Measurements from ENCODE around the gene AMIGO3. TPM values are rescaled to one million over a fixed set of nuclear protein-coding genes. Genes with fewer than 3 reads are reported as not detected.

AMIGO3 gene
- total and polyA plus RNA-seq, 2 donors from 2014 or later = 0.73 TPM; not detected in 1

DNA sequence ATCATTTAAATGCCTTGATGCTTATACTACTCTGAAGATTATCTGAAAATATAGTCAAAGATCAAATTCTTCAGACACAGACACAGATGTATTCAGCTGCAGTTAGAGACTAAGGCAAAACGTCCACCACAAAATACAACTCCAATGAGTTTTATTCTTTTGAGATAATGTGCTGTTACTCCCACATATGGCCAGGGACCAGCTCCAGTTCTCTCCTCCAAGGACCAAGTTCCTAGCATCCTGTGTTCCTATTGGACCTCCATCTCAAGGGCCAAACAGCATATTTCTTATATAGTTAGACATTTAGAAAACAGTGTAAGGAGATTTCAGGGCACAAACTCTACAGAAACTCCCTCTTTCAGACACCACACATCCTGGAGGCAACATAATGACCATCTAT lies 39.7 kb upstream of the AMIGO3 start:
- FAIRE-seq = no peak
- Histone ChIP-seq H3K36me3 (ENCODE audit: control insufficient read depth in 2 of 3, insufficient read depth in 3 of 3, low read length in 3 of 3) (no peaks in the 10 kb centered on the region), H3K9ac (ENCODE audit: low read length in 3 of 3) (no peak overlapping the region), H3K4me3 (ENCODE audit: low read length in 3 of 3) (no peak overlapping the region), H3K27me3 (ENCODE audit: control insufficient read depth, insufficient read depth, low read length) (no peaks in the 10 kb centered on the region), H3K9me3 (ENCODE audit: control insufficient read depth in 2 of 3, insufficient read depth in 1 of 3, low read length in 3 of 3) (no peaks in the 10 kb centered on the region), H3K4me1 (ENCODE audit: control insufficient read depth in 2 of 3, insufficient read depth in 2 of 3, low read depth in 1 of 3, low read length in 3 of 3) (peaks cover 0 to 4% (median 0%) of the 10 kb centered on the region in 3 donors), H3K27ac (ENCODE audit: low read depth in 2 of 2, low read length in 2 of 2) (no peak overlapping the region)
- intact Hi-C loops (cut with DNase I) = no loop called here
- peak in 2 of 5 donors; percentile 5 to 58 for DNase-seq
- TF ChIP-seq, protein P1, sequence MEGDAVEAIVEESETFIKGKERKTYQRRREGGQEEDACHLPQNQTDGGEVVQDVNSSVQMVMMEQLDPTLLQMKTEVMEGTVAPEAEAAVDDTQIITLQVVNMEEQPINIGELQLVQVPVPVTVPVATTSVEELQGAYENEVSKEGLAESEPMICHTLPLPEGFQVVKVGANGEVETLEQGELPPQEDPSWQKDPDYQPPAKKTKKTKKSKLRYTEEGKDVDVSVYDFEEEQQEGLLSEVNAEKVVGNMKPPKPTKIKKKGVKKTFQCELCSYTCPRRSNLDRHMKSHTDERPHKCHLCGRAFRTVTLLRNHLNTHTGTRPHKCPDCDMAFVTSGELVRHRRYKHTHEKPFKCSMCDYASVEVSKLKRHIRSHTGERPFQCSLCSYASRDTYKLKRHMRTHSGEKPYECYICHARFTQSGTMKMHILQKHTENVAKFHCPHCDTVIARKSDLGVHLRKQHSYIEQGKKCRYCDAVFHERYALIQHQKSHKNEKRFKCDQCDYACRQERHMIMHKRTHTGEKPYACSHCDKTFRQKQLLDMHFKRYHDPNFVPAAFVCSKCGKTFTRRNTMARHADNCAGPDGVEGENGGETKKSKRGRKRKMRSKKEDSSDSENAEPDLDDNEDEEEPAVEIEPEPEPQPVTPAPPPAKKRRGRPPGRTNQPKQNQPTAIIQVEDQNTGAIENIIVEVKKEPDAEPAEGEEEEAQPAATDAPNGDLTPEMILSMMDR (IDR thresholded peaks at IDR 0.05; ENCODE audit: borderline replicate concordance, extremely low read depth, insufficient read depth) = no peak

DNA sequence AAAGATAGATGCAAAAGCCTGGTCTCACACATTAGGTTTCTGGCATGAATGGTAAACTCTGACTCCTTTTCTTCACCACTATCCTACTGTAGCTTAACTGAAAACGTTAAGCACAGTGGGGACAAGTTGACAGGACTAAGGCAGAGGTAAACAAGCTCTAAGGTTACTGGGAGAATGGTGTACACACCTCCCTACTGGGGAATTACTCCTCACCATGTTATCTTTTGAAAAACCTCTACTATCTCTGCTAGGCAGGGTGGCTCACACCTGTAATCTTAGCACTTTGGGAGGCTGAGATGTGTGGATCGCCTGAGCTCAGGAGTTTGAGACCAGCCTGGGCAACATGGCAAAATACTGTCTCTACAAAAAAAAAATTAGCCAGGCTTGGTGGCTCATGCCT lies 37.7 kb upstream of the AMIGO3 start:
- H3K36me3 ChIP-seq (ENCODE audit: control insufficient read depth in 2 of 3, insufficient read depth in 3 of 3, low read length in 3 of 3) = no peaks in the 10 kb centered on the region
- H3K9me3 ChIP-seq (ENCODE audit: control insufficient read depth in 2 of 3, insufficient read depth in 1 of 3, low read length in 3 of 3) = no peaks in the 10 kb centered on the region
- H3K4me3 ChIP-seq (ENCODE audit: low read length in 3 of 3) = no peak overlapping the region
- intact Hi-C loops (cut with DNase I) = no loop called here
- H3K4me1 ChIP-seq (ENCODE audit: control insufficient read depth in 2 of 3, insufficient read depth in 2 of 3, low read depth in 1 of 3, low read length in 3 of 3) = peaks cover 0 to 4% (median 0%) of the 10 kb centered on the region in 3 donors
- FAIRE-seq = no peak
- TF ChIP-seq, protein P1 (IDR thresholded peaks at IDR 0.05; ENCODE audit: borderline replicate concordance, extremely low read depth, insufficient read depth) = no peak
- no peak overlapping the region for H3K27ac ChIP-seq (ENCODE audit: low read depth in 2 of 2, low read length in 2 of 2)
- no peaks in the 10 kb centered on the region for H3K27me3 ChIP-seq (ENCODE audit: control insufficient read depth, insufficient read depth, low read length)
- DNase-seq = no peak
- no peak overlapping the region for H3K9ac ChIP-seq (ENCODE audit: low read length in 3 of 3)

DNA sequence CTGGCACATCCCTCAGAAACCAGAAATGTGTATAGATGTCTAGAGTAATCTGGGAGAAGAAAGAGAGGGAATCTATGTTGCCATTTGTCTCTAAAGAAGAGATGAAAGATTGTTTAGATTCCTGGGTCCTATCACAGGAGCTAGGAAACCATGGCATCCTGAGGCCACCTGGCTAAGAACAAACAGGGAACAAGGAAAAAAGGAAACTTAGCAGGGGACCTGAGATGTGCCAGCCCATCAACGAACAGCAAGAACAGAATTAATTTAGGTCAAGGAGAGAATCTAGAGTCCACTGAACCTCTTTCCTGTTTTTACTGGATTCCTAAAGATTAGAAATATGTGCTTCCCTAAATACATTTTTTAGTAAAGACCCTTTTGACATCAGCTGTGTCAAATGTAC lies 36.6 kb upstream of the AMIGO3 start:
- Histone ChIP-seq H3K9me3 (ENCODE audit: control insufficient read depth in 2 of 3, insufficient read depth in 1 of 3, low read length in 3 of 3) (no peaks in the 10 kb centered on the region), H3K4me3 (ENCODE audit: low read length in 3 of 3) (no peak overlapping the region), H3K27me3 (ENCODE audit: control insufficient read depth, insufficient read depth, low read length) (no peaks in the 10 kb centered on the region), H3K4me1 (ENCODE audit: control insufficient read depth in 2 of 3, insufficient read depth in 2 of 3, low read depth in 1 of 3, low read length in 3 of 3) (peaks cover 0 to 4% (median 0%) of the 10 kb centered on the region in 3 donors), H3K36me3 (ENCODE audit: control insufficient read depth in 2 of 3, insufficient read depth in 3 of 3, low read length in 3 of 3) (no peaks in the 10 kb centered on the region), H3K27ac (ENCODE audit: low read depth in 2 of 2, low read length in 2 of 2) (no peak overlapping the region), H3K9ac (ENCODE audit: low read length in 3 of 3) (no peak overlapping the region)
- FAIRE-seq (no peak), DNase-seq (no peak)
- TF ChIP-seq, protein P1 (IDR thresholded peaks at IDR 0.05; ENCODE audit: borderline replicate concordance, extremely low read depth, insufficient read depth) = no peak
- intact Hi-C loops (cut with DNase I) = no loop called here

DNA sequence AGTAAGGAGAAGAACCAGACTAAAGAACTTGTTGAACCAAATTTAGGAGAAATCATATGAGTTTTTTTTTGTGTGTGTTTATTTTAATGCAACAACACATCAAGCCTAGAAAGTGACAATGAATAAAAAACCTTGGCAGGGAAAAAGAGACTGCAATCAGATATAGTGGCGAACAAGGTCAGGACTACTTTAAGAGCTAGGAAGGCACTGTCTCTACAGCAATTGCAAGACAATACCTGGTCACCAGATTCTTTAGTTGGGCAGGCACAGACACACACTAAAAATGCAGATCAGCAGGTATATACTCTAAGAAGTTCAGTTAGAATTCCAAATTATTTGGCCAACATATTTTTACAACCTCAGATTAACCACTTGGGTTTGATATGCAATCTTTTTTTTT lies 35.1 kb upstream of the AMIGO3 start:
- intact Hi-C loops (cut with DNase I) = no loop called here
- Histone ChIP-seq H3K4me3 (ENCODE audit: low read length in 3 of 3) (no peak overlapping the region), H3K9ac (ENCODE audit: low read length in 3 of 3) (no peak overlapping the region), H3K27ac (ENCODE audit: low read depth in 2 of 2, low read length in 2 of 2) (no peak overlapping the region), H3K9me3 (ENCODE audit: control insufficient read depth in 2 of 3, insufficient read depth in 1 of 3, low read length in 3 of 3) (no peaks in the 10 kb centered on the region), H3K36me3 (ENCODE audit: control insufficient read depth in 2 of 3, insufficient read depth in 3 of 3, low read length in 3 of 3) (no peaks in the 10 kb centered on the region), H3K4me1 (ENCODE audit: control insufficient read depth in 2 of 3, insufficient read depth in 2 of 3, low read depth in 1 of 3, low read length in 3 of 3) (peaks cover 0 to 4% (median 0%) of the 10 kb centered on the region in 3 donors), H3K27me3 (ENCODE audit: control insufficient read depth, insufficient read depth, low read length) (no peaks in the 10 kb centered on the region)
- FAIRE-seq (no peak), DNase-seq (no peak)
- TF ChIP-seq, protein P1 (IDR thresholded peaks at IDR 0.05; ENCODE audit: borderline replicate concordance, extremely low read depth, insufficient read depth) = no peak

Data from kidney (tissue), 14 donors.